NCI-H2107 treated with DMSO at 0.1 percent for 48 hours (cell line): ENCODE measurements around the gene TRAFD1.

ENCODE experiments used
- DNase-seq: peaks from one replicate; lab custom pipeline; 2025; ENCODE audit not compliant: unreplicated experiment; lab: John Stamatoyannopoulos, UW

The TRAFD1 gene

GRCh38 chr12:112198120-112198733 lies 72.9 kb downstream of the TRAFD1 start:
- peak; percentile 50 for DNase-seq

- DNase-seq = no peak
Observed at GRCh38 chr12:112199136-112199535, 73.8 kb downstream of the TRAFD1 start.
